SK-N-SH treated with all-trans-retinoic acid at 6 μM for 48 hours (cell line): ENCODE data around the gene MUS81.
A peak's percentile ranks its signal among the peaks of the same experiment; 100 is the strongest.

Experiments
- ATAC-seq: fragments of 200-7000 bp; cut with Tn5 transposase; 3 replicates; pipeline ENCODE4 v1.9.1; 2020; ENCODE audit warnings: mild to moderate bottlenecking, moderate library complexity
- CREB5 ChIP-seq: fragments of 250-450 bp; sonication (Bioruptor Pico); IDR thresholded peaks from 2 replicates; pipeline ENCODE4 v1.5.1; 2020; ENCODE audit warnings: low read depth, mild to moderate bottlenecking, moderate library complexity
- CSDC2 ChIP-seq: fragments of 250-450 bp; sonication (Bioruptor Pico); IDR thresholded peaks from 2 replicates; pipeline ENCODE4 v1.5.0; 2020; ENCODE audit warnings: mild to moderate bottlenecking, moderate library complexity
- ESRRG ChIP-seq: fragments of 250-450 bp; sonication (Bioruptor Pico); IDR thresholded peaks from 2 replicates; pipeline ENCODE4 v1.6.1; 2021; ENCODE audit warnings: mild to moderate bottlenecking
- GLIS3 ChIP-seq: fragments of 250-450 bp; sonication (Bioruptor Pico); IDR thresholded peaks from 2 replicates; pipeline ENCODE4 v1.5.0; 2020; ENCODE audit warnings: mild to moderate bottlenecking, moderate library complexity
- ISL1 ChIP-seq: fragments of 250-450 bp; sonication (Bioruptor Pico); IDR thresholded peaks from 2 replicates; pipeline ENCODE4 v2.1.2; 2022; ENCODE audit warnings: mild to moderate bottlenecking, moderate library complexity
- PPARA ChIP-seq: fragments of 250-450 bp; sonication (Bioruptor Pico); IDR thresholded peaks from 2 replicates; pipeline ENCODE4 v1.5.0; 2020; ENCODE audit warnings: mild to moderate bottlenecking, borderline replicate concordance
- SNAI2 ChIP-seq: fragments of 250-450 bp; sonication (Bioruptor Pico); IDR thresholded peaks from 2 replicates; pipeline ENCODE4 v1.5.0; 2020; ENCODE audit warnings: mild to moderate bottlenecking, moderate library complexity
- TCF4 ChIP-seq: fragments of 250-450 bp; sonication (Bioruptor Pico); IDR thresholded peaks from 2 replicates; pipeline ENCODE4 v1.8.0; 2021; ENCODE audit warnings: mild to moderate bottlenecking, moderate library complexity, borderline replicate concordance
- TOX ChIP-seq: fragments of 250-450 bp; sonication (Bioruptor Pico); IDR thresholded peaks from 2 replicates; pipeline ENCODE4 v1.8.0; 2021; ENCODE audit warnings: mild to moderate bottlenecking, moderate library complexity, borderline replicate concordance
- ZC3H10 ChIP-seq: fragments of 250-450 bp; sonication (Bioruptor Pico); IDR thresholded peaks from 2 replicates; pipeline ENCODE4 v1.5.1; 2021; ENCODE audit warnings: mild to moderate bottlenecking, moderate library complexity
- ZFP3 ChIP-seq: fragments of 250-450 bp; sonication (Bioruptor Pico); IDR thresholded peaks from 2 replicates; pipeline ENCODE4 v1.5.0; 2020; ENCODE audit warnings: mild to moderate bottlenecking, moderate library complexity
- ZFP30 ChIP-seq: fragments of 450-650 bp; formaldehyde crosslinking; IDR thresholded peaks from 2 replicates; pipeline ENCODE4 v1.5.0; 2022; ENCODE audit warnings: mild to moderate bottlenecking, moderate library complexity
- ZNF565 ChIP-seq: fragments of 450-650 bp; formaldehyde crosslinking; conservative IDR thresholded peaks from 2 replicates; pipeline ENCODE4 v1.5.0; 2020; ENCODE audit warnings: low read depth, mild to moderate bottlenecking, moderate library complexity
- ZNF8 ChIP-seq: fragments of 450-650 bp; formaldehyde crosslinking; IDR thresholded peaks from 2 replicates; pipeline ENCODE4 v1.5.0; 2020; ENCODE audit warnings: mild to moderate bottlenecking, moderate library complexity
- TF ChIP-seq, protein P1 (sequence below): fragments of 250-450 bp; sonication (Bioruptor Pico); IDR thresholded peaks from 2 replicates; pipeline ENCODE4 v1.8.0; 2021; ENCODE audit warnings: low read depth, mild to moderate bottlenecking, moderate library complexity, borderline replicate concordance
- TF ChIP-seq, protein P2 (sequence below): fragments of 250-450 bp; sonication (Bioruptor Pico); IDR thresholded peaks from 2 replicates; pipeline ENCODE4 v1.5.0; 2020; ENCODE audit warnings: mild to moderate bottlenecking, moderate library complexity
- TF ChIP-seq, protein P3 (sequence below): fragments of 250-450 bp; sonication (Bioruptor Pico); IDR thresholded peaks from 2 replicates; pipeline ENCODE4 v1.8.0; 2020; ENCODE audit warnings: mild to moderate bottlenecking, moderate library complexity, borderline replicate concordance

Gene MUS81

DNA sequence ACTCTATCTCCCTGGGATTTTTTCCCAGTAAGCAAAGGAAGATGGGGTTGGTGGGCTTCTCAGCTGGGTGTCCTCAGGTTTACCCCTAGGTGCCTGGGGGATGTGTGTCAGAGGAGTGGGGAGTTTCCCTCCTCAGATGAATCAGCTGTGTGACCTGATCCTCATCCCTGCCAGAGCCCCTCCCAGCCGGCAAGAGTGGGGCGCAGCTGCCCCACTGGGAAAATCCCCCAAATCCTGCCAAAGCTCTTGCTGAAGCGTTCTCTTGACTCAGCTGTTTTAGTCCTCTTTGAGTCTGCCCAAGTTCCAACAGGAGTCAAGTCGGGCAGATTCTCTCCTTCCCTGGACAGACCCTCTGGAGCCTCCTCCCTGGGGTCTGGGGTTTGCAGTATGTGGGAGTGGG lies 52.6 kb downstream of the MUS81 start (continued):
- TF ChIP-seq ZNF565 (CRISPR knock-in tag) = no peak
- no peak for TF ChIP-seq ZFP3 (CRISPR knock-in tag)
- TF ChIP-seq SNAI2 (CRISPR knock-in tag) = no peak
- no peak for TF ChIP-seq TCF4 (CRISPR knock-in tag)
- no peak for TF ChIP-seq TOX (CRISPR knock-in tag)
- no peak for TF ChIP-seq ZFP30 (CRISPR knock-in tag)

DNA sequence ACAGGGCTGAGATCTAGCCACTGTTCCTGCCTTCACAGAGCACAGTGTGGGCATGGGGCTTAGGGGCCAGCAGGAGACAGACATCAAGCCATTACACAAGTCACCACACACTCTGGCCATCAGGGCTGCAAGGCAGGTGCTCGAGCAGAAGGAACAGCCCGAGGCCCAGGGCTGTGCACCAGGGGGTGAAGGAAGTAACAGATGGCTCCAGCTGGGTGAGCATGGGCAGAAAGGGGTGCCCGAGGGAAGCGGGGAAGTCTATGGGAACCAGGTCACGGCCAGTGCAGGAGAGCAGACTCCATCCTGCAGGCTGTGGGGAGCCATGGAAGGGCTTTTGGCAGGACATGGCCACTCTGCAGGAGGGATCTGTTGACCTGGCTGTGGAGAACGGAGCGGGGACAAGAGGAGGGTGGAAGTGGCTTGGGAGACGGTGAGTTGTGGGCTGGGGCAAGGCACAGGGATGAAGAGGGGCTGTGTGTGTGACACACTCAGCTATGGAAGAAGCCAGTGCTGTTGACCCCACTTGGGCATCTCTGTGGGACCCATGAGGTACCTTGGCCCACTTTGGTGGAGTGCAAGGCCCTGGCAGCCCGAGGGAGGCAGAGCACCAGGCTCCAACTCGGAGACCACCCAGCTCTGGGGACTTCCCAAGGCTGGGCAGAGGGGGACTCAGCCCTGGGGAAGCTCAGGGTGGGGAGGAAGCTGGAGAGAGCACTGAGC lies 55.0 kb downstream of the MUS81 start:
- TF ChIP-seq TCF4 (CRISPR knock-in tag) (no peak), ZFP3 (CRISPR knock-in tag) (0 out of 2 replicates have a peak, but pooled peaks have one; percentile 6), CSDC2 (0 out of 2 replicates have a peak, but pooled peaks have one; percentile 17)
- ATAC-seq = peak; percentile 2

- peak; percentile 81 for ATAC-seq
- peak; percentile 29; the same call in 1 of the 2 replicates for TF ChIP-seq ISL1 (CRISPR knock-in tag)
- TF ChIP-seq ESRRG (CRISPR knock-in tag) = no peak
- TF ChIP-seq CREB5 (CRISPR knock-in tag) = 0 out of 2 replicates have a peak, but pooled peaks have one; percentile 23
- TF ChIP-seq PPARA (CRISPR knock-in tag) = no peak
- no peak for TF ChIP-seq ZNF565 (CRISPR knock-in tag)
- TF ChIP-seq, protein P1, sequence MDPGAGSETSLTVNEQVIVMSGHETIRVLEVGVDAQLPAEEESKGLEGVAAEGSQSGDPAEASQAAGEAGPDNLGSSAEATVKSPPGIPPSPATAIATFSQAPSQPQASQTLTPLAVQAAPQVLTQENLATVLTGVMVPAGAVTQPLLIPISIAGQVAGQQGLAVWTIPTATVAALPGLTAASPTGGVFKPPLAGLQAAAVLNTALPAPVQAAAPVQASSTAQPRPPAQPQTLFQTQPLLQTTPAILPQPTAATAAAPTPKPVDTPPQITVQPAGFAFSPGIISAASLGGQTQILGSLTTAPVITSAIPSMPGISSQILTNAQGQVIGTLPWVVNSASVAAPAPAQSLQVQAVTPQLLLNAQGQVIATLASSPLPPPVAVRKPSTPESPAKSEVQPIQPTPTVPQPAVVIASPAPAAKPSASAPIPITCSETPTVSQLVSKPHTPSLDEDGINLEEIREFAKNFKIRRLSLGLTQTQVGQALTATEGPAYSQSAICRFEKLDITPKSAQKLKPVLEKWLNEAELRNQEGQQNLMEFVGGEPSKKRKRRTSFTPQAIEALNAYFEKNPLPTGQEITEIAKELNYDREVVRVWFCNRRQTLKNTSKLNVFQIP (CRISPR knock-in tag) = no peak
- TF ChIP-seq ZC3H10 = no peak
- no peak for TF ChIP-seq TOX (CRISPR knock-in tag)
- TF ChIP-seq, protein P2, sequence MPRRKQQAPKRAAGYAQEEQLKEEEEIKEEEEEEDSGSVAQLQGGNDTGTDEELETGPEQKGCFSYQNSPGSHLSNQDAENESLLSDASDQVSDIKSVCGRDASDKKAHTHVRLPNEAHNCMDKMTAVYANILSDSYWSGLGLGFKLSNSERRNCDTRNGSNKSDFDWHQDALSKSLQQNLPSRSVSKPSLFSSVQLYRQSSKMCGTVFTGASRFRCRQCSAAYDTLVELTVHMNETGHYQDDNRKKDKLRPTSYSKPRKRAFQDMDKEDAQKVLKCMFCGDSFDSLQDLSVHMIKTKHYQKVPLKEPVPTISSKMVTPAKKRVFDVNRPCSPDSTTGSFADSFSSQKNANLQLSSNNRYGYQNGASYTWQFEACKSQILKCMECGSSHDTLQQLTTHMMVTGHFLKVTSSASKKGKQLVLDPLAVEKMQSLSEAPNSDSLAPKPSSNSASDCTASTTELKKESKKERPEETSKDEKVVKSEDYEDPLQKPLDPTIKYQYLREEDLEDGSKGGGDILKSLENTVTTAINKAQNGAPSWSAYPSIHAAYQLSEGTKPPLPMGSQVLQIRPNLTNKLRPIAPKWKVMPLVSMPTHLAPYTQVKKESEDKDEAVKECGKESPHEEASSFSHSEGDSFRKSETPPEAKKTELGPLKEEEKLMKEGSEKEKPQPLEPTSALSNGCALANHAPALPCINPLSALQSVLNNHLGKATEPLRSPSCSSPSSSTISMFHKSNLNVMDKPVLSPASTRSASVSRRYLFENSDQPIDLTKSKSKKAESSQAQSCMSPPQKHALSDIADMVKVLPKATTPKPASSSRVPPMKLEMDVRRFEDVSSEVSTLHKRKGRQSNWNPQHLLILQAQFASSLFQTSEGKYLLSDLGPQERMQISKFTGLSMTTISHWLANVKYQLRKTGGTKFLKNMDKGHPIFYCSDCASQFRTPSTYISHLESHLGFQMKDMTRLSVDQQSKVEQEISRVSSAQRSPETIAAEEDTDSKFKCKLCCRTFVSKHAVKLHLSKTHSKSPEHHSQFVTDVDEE (CRISPR knock-in tag) = no peak
- no peak for TF ChIP-seq GLIS3 (CRISPR knock-in tag)
- no peak for TF ChIP-seq ZNF8 (CRISPR knock-in tag)
- TF ChIP-seq, protein P3, sequence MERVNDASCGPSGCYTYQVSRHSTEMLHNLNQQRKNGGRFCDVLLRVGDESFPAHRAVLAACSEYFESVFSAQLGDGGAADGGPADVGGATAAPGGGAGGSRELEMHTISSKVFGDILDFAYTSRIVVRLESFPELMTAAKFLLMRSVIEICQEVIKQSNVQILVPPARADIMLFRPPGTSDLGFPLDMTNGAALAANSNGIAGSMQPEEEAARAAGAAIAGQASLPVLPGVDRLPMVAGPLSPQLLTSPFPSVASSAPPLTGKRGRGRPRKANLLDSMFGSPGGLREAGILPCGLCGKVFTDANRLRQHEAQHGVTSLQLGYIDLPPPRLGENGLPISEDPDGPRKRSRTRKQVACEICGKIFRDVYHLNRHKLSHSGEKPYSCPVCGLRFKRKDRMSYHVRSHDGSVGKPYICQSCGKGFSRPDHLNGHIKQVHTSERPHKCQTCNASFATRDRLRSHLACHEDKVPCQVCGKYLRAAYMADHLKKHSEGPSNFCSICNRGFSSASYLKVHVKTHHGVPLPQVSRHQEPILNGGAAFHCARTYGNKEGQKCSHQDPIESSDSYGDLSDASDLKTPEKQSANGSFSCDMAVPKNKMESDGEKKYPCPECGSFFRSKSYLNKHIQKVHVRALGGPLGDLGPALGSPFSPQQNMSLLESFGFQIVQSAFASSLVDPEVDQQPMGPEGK (CRISPR knock-in tag) = peak; percentile 41; the same call in 1 of the 2 replicates
Observed at GRCh38 chr11:65915821-65916251, 55.6 kb downstream of the MUS81 start.
